ENCODE measurements around the gene FBXW7. TPM values are rescaled to one million over a fixed set of nuclear protein-coding genes. Genes with fewer than 3 reads are reported as not detected.

Gene FBXW7
- total RNA-seq, 1 donor from 2014 or later = 42.2 TPM

GRCh38 chr4:152401424-152401823 is 134.5 kb downstream of the FBXW7 start:
- no peaks in the 10 kb centered on the region for H3K27me3 Mint-ChIP-seq
- intact Hi-C loops (cut with micrococcal nuclease) = no loop called here
- no peaks in the 10 kb centered on the region for H3K9me3 Mint-ChIP-seq
- H3K36me3 Mint-ChIP-seq (ENCODE audit: low read depth) = peaks cover 31% of the 10 kb centered on the region
- peaks cover 28% of the 10 kb centered on the region for H3K4me1 Mint-ChIP-seq
- no peak overlapping the region for H3K27ac Mint-ChIP-seq
- no peak for DNase-seq
- H3K4me3 Mint-ChIP-seq = no peak overlapping the region

GRCh38 chr4:152399246-152399645 is 136.6 kb downstream of the FBXW7 start:
- no peaks in the 10 kb centered on the region for H3K27me3 Mint-ChIP-seq
- H3K9me3 Mint-ChIP-seq = no peaks in the 10 kb centered on the region
- no peak overlapping the region for H3K4me3 Mint-ChIP-seq
- H3K36me3 Mint-ChIP-seq (ENCODE audit: low read depth) = peaks cover 34% of the 10 kb centered on the region
- no peak overlapping the region for H3K27ac Mint-ChIP-seq
- H3K4me1 Mint-ChIP-seq = peaks cover 41% of the 10 kb centered on the region
- DNase-seq = no peak
- intact Hi-C loops (cut with micrococcal nuclease) = loop anchor here (5.0 kb wide), 1 partner anchor 637 kb away; the partner anchor contains the start of gene GATB

GRCh38 chr4:152398060-152398459 is 137.8 kb downstream of the FBXW7 start:
- no peak for DNase-seq
- Mint-ChIP-seq H3K36me3 (ENCODE audit: low read depth) (peaks cover 32% of the 10 kb centered on the region), H3K9me3 (no peaks in the 10 kb centered on the region), H3K4me1 (peaks cover 44% of the 10 kb centered on the region), H3K27me3 (no peaks in the 10 kb centered on the region), H3K4me3 (no peak overlapping the region), H3K27ac (no peak overlapping the region)
- intact Hi-C loops (cut with micrococcal nuclease) = loop anchor here (5.0 kb wide), 1 partner anchor 636 kb away; the partner anchor contains the start of gene GATB

GRCh38 chr4:152394791-152395190 is 141.1 kb downstream of the FBXW7 start:
- Mint-ChIP-seq H3K36me3 (ENCODE audit: low read depth) (peaks cover 22% of the 10 kb centered on the region), H3K4me3 (no peak overlapping the region), H3K27ac (no peak overlapping the region), H3K27me3 (no peaks in the 10 kb centered on the region), H3K4me1 (peaks cover 28% of the 10 kb centered on the region), H3K9me3 (no peaks in the 10 kb centered on the region)
- no peak for DNase-seq
- intact Hi-C loops (cut with micrococcal nuclease) = loop anchor here (5.0 kb wide), 1 partner anchor 632 kb away; the partner anchor contains the start of gene GATB

- H3K4me1 Mint-ChIP-seq = peaks cover 22% of the 10 kb centered on the region
- H3K27ac Mint-ChIP-seq = no peak overlapping the region
- H3K9me3 Mint-ChIP-seq = no peaks in the 10 kb centered on the region
- H3K4me3 Mint-ChIP-seq = no peak overlapping the region
- no peak for DNase-seq
- H3K27me3 Mint-ChIP-seq = no peaks in the 10 kb centered on the region
- intact Hi-C loops (cut with micrococcal nuclease) = no loop called here
- peaks cover 21% of the 10 kb centered on the region for H3K36me3 Mint-ChIP-seq (ENCODE audit: low read depth)
Measured at GRCh38 chr4:152392079-152392478, 143.8 kb downstream of the FBXW7 start.

GRCh38 chr4:152390216-152390615 is 145.7 kb downstream of the FBXW7 start:
- DNase-seq = no peak
- Mint-ChIP-seq H3K27ac (no peak overlapping the region), H3K4me3 (no peak overlapping the region), H3K36me3 (ENCODE audit: low read depth) (peaks cover 13% of the 10 kb centered on the region), H3K4me1 (peaks cover 13% of the 10 kb centered on the region), H3K9me3 (no peaks in the 10 kb centered on the region), H3K27me3 (no peaks in the 10 kb centered on the region)
- intact Hi-C loops (cut with micrococcal nuclease) = no loop called here

- no peak overlapping the region for H3K27ac Mint-ChIP-seq
- no peak for DNase-seq
- H3K4me1 Mint-ChIP-seq = peaks cover 8% of the 10 kb centered on the region
- no peak overlapping the region for H3K4me3 Mint-ChIP-seq
- peaks cover 12% of the 10 kb centered on the region for H3K36me3 Mint-ChIP-seq (ENCODE audit: low read depth)
- no peaks in the 10 kb centered on the region for H3K27me3 Mint-ChIP-seq
- intact Hi-C loops (cut with micrococcal nuclease) = loop anchor here (10.0 kb wide), 1 partner anchor 1025 kb away; no protein-coding TSS in a partner anchor
- H3K9me3 Mint-ChIP-seq = no peaks in the 10 kb centered on the region
Measured at GRCh38 chr4:152389359-152389758, 146.5 kb downstream of the FBXW7 start.

- H3K4me3 Mint-ChIP-seq = no peak overlapping the region
- H3K27ac Mint-ChIP-seq = no peak overlapping the region
- no peaks in the 10 kb centered on the region for H3K27me3 Mint-ChIP-seq
- no peaks in the 10 kb centered on the region for H3K9me3 Mint-ChIP-seq
- intact Hi-C loops (cut with micrococcal nuclease) = loop anchor here (10.0 kb wide), 1 partner anchor 1021 kb away; no protein-coding TSS in a partner anchor
- DNase-seq = no peak
- H3K36me3 Mint-ChIP-seq (ENCODE audit: low read depth) = peaks cover 4% of the 10 kb centered on the region
- peaks cover 14% of the 10 kb centered on the region for H3K4me1 Mint-ChIP-seq
Measured at GRCh38 chr4:152385551-152385950, 150.3 kb downstream of the FBXW7 start.

GRCh38 chr4:152382057-152382785 is 153.7 kb downstream of the FBXW7 start:
- intact Hi-C loops (cut with micrococcal nuclease) = loop anchor here (10.0 kb wide), 1 partner anchor 1017 kb away; no protein-coding TSS in a partner anchor
- no peak overlapping the region for H3K27ac Mint-ChIP-seq
- H3K4me3 Mint-ChIP-seq = peak overlapping the region; percentile 78
- peaks cover 11% of the 10 kb centered on the region for H3K4me1 Mint-ChIP-seq
- no peaks in the 10 kb centered on the region for H3K9me3 Mint-ChIP-seq
- no peak for DNase-seq
- no peaks in the 10 kb centered on the region for H3K27me3 Mint-ChIP-seq
- peaks cover 2% of the 10 kb centered on the region for H3K36me3 Mint-ChIP-seq (ENCODE audit: low read depth)

GRCh38 chr4:152380919-152381318 is 155.0 kb downstream of the FBXW7 start:
- no peak overlapping the region for H3K4me3 Mint-ChIP-seq
- H3K9me3 Mint-ChIP-seq = no peaks in the 10 kb centered on the region
- peaks cover 2% of the 10 kb centered on the region for H3K36me3 Mint-ChIP-seq (ENCODE audit: low read depth)
- intact Hi-C loops (cut with micrococcal nuclease) = loop anchor here (10.0 kb wide), 1 partner anchor 1016 kb away; no protein-coding TSS in a partner anchor
- no peak overlapping the region for H3K27ac Mint-ChIP-seq
- H3K4me1 Mint-ChIP-seq = peaks cover 11% of the 10 kb centered on the region
- DNase-seq = no peak
- no peaks in the 10 kb centered on the region for H3K27me3 Mint-ChIP-seq

GRCh38 chr4:152380185-152380584 is 155.7 kb downstream of the FBXW7 start:
- Mint-ChIP-seq H3K36me3 (ENCODE audit: low read depth) (peaks cover 2% of the 10 kb centered on the region), H3K4me1 (peaks cover 11% of the 10 kb centered on the region), H3K9me3 (no peaks in the 10 kb centered on the region), H3K27ac (no peak overlapping the region), H3K4me3 (no peak overlapping the region), H3K27me3 (no peaks in the 10 kb centered on the region)
- DNase-seq = no peak
- intact Hi-C loops (cut with micrococcal nuclease) = loop anchor here (10.0 kb wide), 1 partner anchor 1015 kb away; no protein-coding TSS in a partner anchor

- Mint-ChIP-seq H3K4me3 (no peak overlapping the region), H3K27ac (no peak overlapping the region), H3K36me3 (ENCODE audit: low read depth) (peaks cover 2% of the 10 kb centered on the region), H3K9me3 (no peaks in the 10 kb centered on the region), H3K27me3 (no peaks in the 10 kb centered on the region), H3K4me1 (peaks cover 7% of the 10 kb centered on the region)
- no peak for DNase-seq
- intact Hi-C loops (cut with micrococcal nuclease) = loop anchor here (10.0 kb wide), 1 partner anchor 610 kb away; the partner anchor contains the start of gene GATB
Measured at GRCh38 chr4:152374606-152375285, 161.1 kb downstream of the FBXW7 start.

- H3K36me3 Mint-ChIP-seq (ENCODE audit: low read depth) = peaks cover 2% of the 10 kb centered on the region
- DNase-seq = no peak
- H3K27ac Mint-ChIP-seq = no peak overlapping the region
- no peaks in the 10 kb centered on the region for H3K27me3 Mint-ChIP-seq
- no peak overlapping the region for H3K4me3 Mint-ChIP-seq
- peaks cover 9% of the 10 kb centered on the region for H3K4me1 Mint-ChIP-seq
- intact Hi-C loops (cut with micrococcal nuclease) = loop anchor here (10.0 kb wide), 1 partner anchor 609 kb away; the partner anchor contains the start of gene GATB
- H3K9me3 Mint-ChIP-seq = no peaks in the 10 kb centered on the region
Measured at GRCh38 chr4:152374153-152374552, 161.7 kb downstream of the FBXW7 start.

- Mint-ChIP-seq H3K4me1 (peaks cover 9% of the 10 kb centered on the region), H3K36me3 (ENCODE audit: low read depth) (no peaks in the 10 kb centered on the region), H3K9me3 (no peaks in the 10 kb centered on the region), H3K27ac (no peak overlapping the region), H3K27me3 (no peaks in the 10 kb centered on the region), H3K4me3 (no peak overlapping the region)
- intact Hi-C loops (cut with micrococcal nuclease) = loop anchor here (10.0 kb wide), 1 partner anchor 608 kb away; the partner anchor contains the start of gene GATB
- no peak for DNase-seq
Measured at GRCh38 chr4:152372444-152372843, 163.4 kb downstream of the FBXW7 start.
